ENCODE measurements around the gene TMEM231. TPM values are rescaled to one million over a fixed set of nuclear protein-coding genes. Genes with fewer than 3 reads are reported as not detected.
"Not testable (repeated sequence)": the region's sequence is repeated elsewhere in the genome, so short reads cannot be mapped to it uniquely, and the experiment has no call there.

Gene TMEM231
- 6.0 and 8.8 TPM in 2 replicates for total RNA-seq (2014; rRNA removed; shearing (Covaris generic); ENCODE audit: low replicate concordance)

GRCh38 chr16:75555707-75556430, at the start of gene TMEM231:
Gene TMEM231, minus strand, starts transcription at chr16:75556252. Its CDS starts 43 bp downstream, at chr16:75556209.
- Histone ChIP-seq H3K27me3 (no peaks in the 10 kb centered on the region), H3K9me3 (no peaks in the 10 kb centered on the region), H3K36me3 (no peaks in the 10 kb centered on the region), H3K4me3 (peak within 1 kb of the TSS; percentile 60)
- peak; percentile 93 for DNase-seq

- H3K9me3 ChIP-seq, result no peaks in the 10 kb centered on the region
- H3K4me3 ChIP-seq, result no peak overlapping the region
- no peak for DNase-seq
- H3K36me3 ChIP-seq, result peaks cover 25% of the 10 kb centered on the region
- no peaks in the 10 kb centered on the region for H3K27me3 ChIP-seq
Observed at GRCh38 chr16:75603241-75603640, 47.2 kb upstream of the TMEM231 start.

GRCh38 chr16:75599452-75600277, 43.6 kb upstream of the TMEM231 start:
- DNase-seq, result no peak
- H3K36me3 ChIP-seq, result peaks cover 16% of the 10 kb centered on the region

GRCh38 chr16:75593825-75594820, 38.1 kb upstream of the TMEM231 start:
- no peaks in the 10 kb centered on the region for H3K9me3 ChIP-seq
- no peak overlapping the region for H3K4me3 ChIP-seq
- H3K27me3 ChIP-seq, result no peaks in the 10 kb centered on the region
- DNase-seq, result peak; percentile 4
- peaks cover 3% of the 10 kb centered on the region for H3K36me3 ChIP-seq

More at GRCh38 chr16:75599452-75600277, 43.6 kb upstream of the TMEM231 start:
- Histone ChIP-seq H3K9me3 (no peaks in the 10 kb centered on the region), H3K4me3 (no peak overlapping the region), H3K27me3 (no peaks in the 10 kb centered on the region)

- H3K36me3 ChIP-seq, result peaks cover 3% of the 10 kb centered on the region
Observed at GRCh38 chr16:75593308-75593707, 37.3 kb upstream of the TMEM231 start.

GRCh38 chr16:75591927-75592326, 35.9 kb upstream of the TMEM231 start:
- not testable (repeated sequence) for H3K27me3 ChIP-seq, H3K9me3 ChIP-seq, H3K4me3 ChIP-seq, H3K36me3 ChIP-seq
- DNase-seq, result peak; percentile 5

More at GRCh38 chr16:75593308-75593707, 37.3 kb upstream of the TMEM231 start:
- H3K27me3 ChIP-seq, result no peaks in the 10 kb centered on the region
- DNase-seq, result no peak
- no peak overlapping the region for H3K4me3 ChIP-seq
- no peaks in the 10 kb centered on the region for H3K9me3 ChIP-seq

- Histone ChIP-seq H3K27me3 (no peaks in the 10 kb centered on the region), H3K9me3 (no peaks in the 10 kb centered on the region), H3K4me3 (no peak overlapping the region), H3K36me3 (no peaks in the 10 kb centered on the region; the same call in 1 of the 2 replicates)
- DNase-seq, result peak; percentile 90
Observed at GRCh38 chr16:75590920-75591843, 35.1 kb upstream of the TMEM231 start.

GRCh38 chr16:75589306-75589705, 33.3 kb upstream of the TMEM231 start:
- H3K9me3 ChIP-seq, result no peaks in the 10 kb centered on the region
- no peaks in the 10 kb centered on the region; the same call in 1 of the 2 replicates for H3K36me3 ChIP-seq
- no peak for DNase-seq
- no peaks in the 10 kb centered on the region for H3K27me3 ChIP-seq
- no peak overlapping the region for H3K4me3 ChIP-seq

GRCh38 chr16:75588716-75589115, 32.7 kb upstream of the TMEM231 start:
- Histone ChIP-seq H3K36me3 (no peaks in the 10 kb centered on the region; the same call in 1 of the 2 replicates), H3K4me3 (no peak overlapping the region), H3K27me3 (no peaks in the 10 kb centered on the region), H3K9me3 (no peaks in the 10 kb centered on the region)
- DNase-seq, result no peak

- H3K9me3 ChIP-seq, result no peaks in the 10 kb centered on the region
- H3K36me3 ChIP-seq, result 0 out of 2 replicates have a peak, but pooled peaks cover 2% of the 10 kb centered on the region
- no peak for DNase-seq
- no peaks in the 10 kb centered on the region for H3K27me3 ChIP-seq
- no peak overlapping the region for H3K4me3 ChIP-seq
Observed at GRCh38 chr16:75584108-75584507, 28.1 kb upstream of the TMEM231 start.

- no peak overlapping the region for H3K4me3 ChIP-seq
- H3K9me3 ChIP-seq, result no peaks in the 10 kb centered on the region
- H3K27me3 ChIP-seq, result no peaks in the 10 kb centered on the region
- no peak for DNase-seq
- peaks cover 2% of the 10 kb centered on the region; the same call in 1 of the 2 replicates for H3K36me3 ChIP-seq
Observed at GRCh38 chr16:75579281-75579834, 23.3 kb upstream of the TMEM231 start.

GRCh38 chr16:75578725-75579124, 22.7 kb upstream of the TMEM231 start:
- H3K4me3 ChIP-seq, result no peak overlapping the region
- no peak for DNase-seq
- H3K36me3 ChIP-seq, result peaks cover 2% of the 10 kb centered on the region
- H3K27me3 ChIP-seq, result no peaks in the 10 kb centered on the region
- H3K9me3 ChIP-seq, result no peaks in the 10 kb centered on the region

- peaks cover 2% of the 10 kb centered on the region for H3K36me3 ChIP-seq
- H3K27me3 ChIP-seq, result no peaks in the 10 kb centered on the region
- DNase-seq, result no peak
- H3K9me3 ChIP-seq, result no peaks in the 10 kb centered on the region
- no peak overlapping the region for H3K4me3 ChIP-seq
Observed at GRCh38 chr16:75578212-75578611, 22.2 kb upstream of the TMEM231 start.

GRCh38 chr16:75576384-75576811, 20.3 kb upstream of the TMEM231 start:
- Histone ChIP-seq H3K27me3 (no peaks in the 10 kb centered on the region), H3K4me3 (no peak overlapping the region), H3K36me3 (peaks cover 5% of the 10 kb centered on the region), H3K9me3 (no peaks in the 10 kb centered on the region)
- DNase-seq, result no peak

- DNase-seq, result no peak
- Histone ChIP-seq H3K9me3 (no peaks in the 10 kb centered on the region), H3K4me3 (no peak overlapping the region), H3K36me3 (peaks cover 5% of the 10 kb centered on the region), H3K27me3 (no peaks in the 10 kb centered on the region)
Observed at GRCh38 chr16:75575958-75576357, 19.9 kb upstream of the TMEM231 start.
